A673 (cell line): ENCODE measurements around the gene CYBC1.

Experiments
- EZH2 ChIP-seq: fragments of 200-600 bp; sonication (generic); IDR thresholded peaks from 2 replicates; pipeline ENCODE4 v1.6.1; 2017; ENCODE audit warnings: borderline replicate concordance, low read depth, mild to moderate bottlenecking, mixed read lengths, antibody characterized with exemption, low read length; ENCODE audit not compliant: poor library complexity, severe bottlenecking
- TF ChIP-seq, protein P1 (sequence below): fragments of 300-800, 200-600 bp; sonication (generic); conservative IDR thresholded peaks from 2 replicates; pipeline ENCODE4 v1.5.1; 2017; ENCODE audit warnings: low read depth, mild to moderate bottlenecking, antibody characterized with exemption, low read length, moderate library complexity, mixed read lengths

GRCh38 chr17:82418001-82418986 is 32.3 kb downstream of the CYBC1 start, which contains the start of the genes HEXD and OGFOD3:
- TF ChIP-seq, protein P1, sequence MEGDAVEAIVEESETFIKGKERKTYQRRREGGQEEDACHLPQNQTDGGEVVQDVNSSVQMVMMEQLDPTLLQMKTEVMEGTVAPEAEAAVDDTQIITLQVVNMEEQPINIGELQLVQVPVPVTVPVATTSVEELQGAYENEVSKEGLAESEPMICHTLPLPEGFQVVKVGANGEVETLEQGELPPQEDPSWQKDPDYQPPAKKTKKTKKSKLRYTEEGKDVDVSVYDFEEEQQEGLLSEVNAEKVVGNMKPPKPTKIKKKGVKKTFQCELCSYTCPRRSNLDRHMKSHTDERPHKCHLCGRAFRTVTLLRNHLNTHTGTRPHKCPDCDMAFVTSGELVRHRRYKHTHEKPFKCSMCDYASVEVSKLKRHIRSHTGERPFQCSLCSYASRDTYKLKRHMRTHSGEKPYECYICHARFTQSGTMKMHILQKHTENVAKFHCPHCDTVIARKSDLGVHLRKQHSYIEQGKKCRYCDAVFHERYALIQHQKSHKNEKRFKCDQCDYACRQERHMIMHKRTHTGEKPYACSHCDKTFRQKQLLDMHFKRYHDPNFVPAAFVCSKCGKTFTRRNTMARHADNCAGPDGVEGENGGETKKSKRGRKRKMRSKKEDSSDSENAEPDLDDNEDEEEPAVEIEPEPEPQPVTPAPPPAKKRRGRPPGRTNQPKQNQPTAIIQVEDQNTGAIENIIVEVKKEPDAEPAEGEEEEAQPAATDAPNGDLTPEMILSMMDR: no peak
- no peak for TF ChIP-seq EZH2
